GM10248 (cell line): ENCODE measurements around the gene PHF3.

ENCODE experiments used
- CTCF ChIA-PET: fragments of 300-600 bp; sonication (Branson Sonifier 250); formaldehyde crosslinking; extraction: SDS; loops from one replicate; lab custom pipeline; 2021; ENCODE audit warnings: antibody characterized with exemption; lab: Yijun Ruan, JAX
- POLR2A ChIA-PET: fragments of 350-650 bp; sonication (Branson Sonifier 250); formaldehyde crosslinking; extraction: SDS; loops from one replicate; lab custom pipeline; 2020; ENCODE audit warnings: antibody characterized with exemption; lab: Yijun Ruan, JAX
- DNase-seq: peaks from one replicate; pipeline ENCODE4 v3.0.0; 2012; ENCODE audit errors: extremely low spot score
- TF ChIP-seq, protein P1 (sequence below): IDR thresholded peaks from 2 replicates; pipeline ENCODE4 v1.5.1; 2012; ENCODE audit warnings: mild to moderate bottlenecking, low read depth; ENCODE audit errors: extremely low read depth, missing control alignments, control extremely low read depth

Gene PHF3

GRCh38 chr6:63615590-63615989 is 20.0 kb upstream of the PHF3 start:
- no peak for DNase-seq
- CTCF ChIA-PET = interaction anchor here (1.5 kb wide), 1 partner anchor 18 kb away, joined by 3 read pairs; no protein-coding TSS in a partner anchor
- TF ChIP-seq, protein P1, sequence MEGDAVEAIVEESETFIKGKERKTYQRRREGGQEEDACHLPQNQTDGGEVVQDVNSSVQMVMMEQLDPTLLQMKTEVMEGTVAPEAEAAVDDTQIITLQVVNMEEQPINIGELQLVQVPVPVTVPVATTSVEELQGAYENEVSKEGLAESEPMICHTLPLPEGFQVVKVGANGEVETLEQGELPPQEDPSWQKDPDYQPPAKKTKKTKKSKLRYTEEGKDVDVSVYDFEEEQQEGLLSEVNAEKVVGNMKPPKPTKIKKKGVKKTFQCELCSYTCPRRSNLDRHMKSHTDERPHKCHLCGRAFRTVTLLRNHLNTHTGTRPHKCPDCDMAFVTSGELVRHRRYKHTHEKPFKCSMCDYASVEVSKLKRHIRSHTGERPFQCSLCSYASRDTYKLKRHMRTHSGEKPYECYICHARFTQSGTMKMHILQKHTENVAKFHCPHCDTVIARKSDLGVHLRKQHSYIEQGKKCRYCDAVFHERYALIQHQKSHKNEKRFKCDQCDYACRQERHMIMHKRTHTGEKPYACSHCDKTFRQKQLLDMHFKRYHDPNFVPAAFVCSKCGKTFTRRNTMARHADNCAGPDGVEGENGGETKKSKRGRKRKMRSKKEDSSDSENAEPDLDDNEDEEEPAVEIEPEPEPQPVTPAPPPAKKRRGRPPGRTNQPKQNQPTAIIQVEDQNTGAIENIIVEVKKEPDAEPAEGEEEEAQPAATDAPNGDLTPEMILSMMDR = no peak
- POLR2A ChIA-PET = no interaction called here

DNA sequence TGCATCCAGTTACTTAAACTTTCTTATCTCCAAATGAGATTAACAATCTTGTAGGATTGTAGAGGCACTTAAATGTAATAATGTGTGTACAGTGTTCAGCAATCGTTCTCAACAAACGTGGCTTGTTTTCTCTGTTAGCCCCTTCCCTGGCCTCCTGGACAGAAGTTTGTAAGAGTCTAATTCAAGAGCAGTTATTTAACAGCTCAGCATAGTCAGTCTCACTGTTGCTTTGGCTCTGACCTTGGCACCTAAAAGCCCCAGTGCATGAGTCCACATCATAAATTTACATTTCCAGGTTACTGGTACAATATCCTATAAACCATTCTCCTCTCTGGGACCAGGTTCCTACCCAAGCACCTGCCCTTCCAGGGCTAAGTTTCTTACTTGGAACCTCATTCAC is 11.5 kb upstream of the PHF3 start:
- POLR2A ChIA-PET = no interaction called here
- DNase-seq = no peak
- CTCF ChIA-PET = interaction anchor here (0.9 to 4.2 kb wide), 8 partner anchors 10 to 59 kb away, joined by 3 to 18 read pairs (median 4); partner anchors contain the start of gene PHF3
- TF ChIP-seq, protein P1 = no peak

- TF ChIP-seq, protein P1 = no peak
Observed at GRCh38 chr6:63630466-63630865, 5.1 kb upstream of the PHF3 start.

GRCh38 chr6:63634630-63635029 is 972 bp upstream of the PHF3 start:
- DNase-seq = no peak
- CTCF ChIA-PET = interaction anchor here (0.7 to 3.4 kb wide), 8 partner anchors 10 to 130 kb away, joined by 3 to 15 read pairs (median 4); no protein-coding TSS in a partner anchor

More at GRCh38 chr6:63630466-63630865, 5.1 kb upstream of the PHF3 start:
- DNase-seq = no peak
- POLR2A ChIA-PET = no interaction called here
- CTCF ChIA-PET = interaction anchor here (1.2 to 5.0 kb wide), 2 partner anchors 11 to 32 kb away, joined by 4 to 17 read pairs; no protein-coding TSS in a partner anchor

GRCh38 chr6:63635215-63635587 is 401 bp upstream of the PHF3 start:
- TF ChIP-seq, protein P1 = no peak
- ChIA-PET POLR2A (interaction anchor here (0.6 to 1.3 kb wide), 2 partner anchors 43 to 282 kb away, joined by 3 read pairs; no protein-coding TSS in a partner anchor), CTCF (interaction anchor here (0.8 to 3.4 kb wide), 10 partner anchors 9 to 283 kb away, joined by 3 to 15 read pairs (median 4); no protein-coding TSS in a partner anchor)
- DNase-seq = no peak

More at GRCh38 chr6:63634630-63635029, 972 bp upstream of the PHF3 start:
- TF ChIP-seq, protein P1 = no peak
- POLR2A ChIA-PET = interaction anchor here (0.6 kb wide), 1 partner anchor 112 kb away, joined by 4 read pairs; no protein-coding TSS in a partner anchor

DNA sequence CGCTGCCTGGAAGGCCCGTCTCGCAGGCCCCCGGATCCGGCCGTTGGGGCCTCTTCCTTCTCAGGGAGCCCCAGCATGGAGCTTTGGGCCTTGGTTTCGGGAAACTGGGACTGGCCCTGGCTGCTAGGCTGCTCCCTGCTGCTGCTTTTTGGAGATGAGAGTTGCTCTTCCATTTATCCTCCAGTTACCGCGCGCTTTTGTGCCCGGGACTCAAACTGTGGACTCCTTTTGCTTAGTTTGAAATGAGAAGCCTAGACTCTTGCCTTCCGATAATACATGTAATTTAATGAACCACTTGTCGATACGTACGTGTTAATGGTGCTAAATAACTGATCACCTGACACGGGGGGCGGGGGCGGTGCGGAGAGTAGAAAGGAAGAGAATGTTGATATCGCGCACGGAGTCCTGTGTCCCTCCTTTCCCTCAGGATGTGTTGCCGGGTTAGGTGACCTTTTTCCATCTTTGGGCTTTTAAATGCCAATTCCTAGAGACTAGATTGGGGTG is 968 bp downstream of the PHF3 start:
- ChIA-PET CTCF (interaction anchor here (1.3 to 3.4 kb wide), 2 partner anchors 8 to 28 kb away, joined by 3 to 14 read pairs; no protein-coding TSS in a partner anchor), POLR2A (interaction anchor here (1.3 kb wide), 1 partner anchor 283 kb away, joined by 3 read pairs; no protein-coding TSS in a partner anchor)
- peak; percentile 29 for DNase-seq
- TF ChIP-seq, protein P1 = no peak
